GM21737 (cell line): ENCODE data around the gene ARRDC3.
"Not testable (repeated sequence)": the region's sequence is repeated elsewhere in the genome, so short reads cannot be mapped to it uniquely, and the experiment has no call there.

ENCODE experiments used
- ATAC-seq: cut with Tn5 transposase; IDR thresholded peaks from one replicate; pipeline ENCODE4 v1.9.1; 2021; ENCODE audit warnings: mild to moderate bottlenecking, moderate library complexity; ENCODE audit not compliant: unreplicated experiment

The ARRDC3 gene, protein sequence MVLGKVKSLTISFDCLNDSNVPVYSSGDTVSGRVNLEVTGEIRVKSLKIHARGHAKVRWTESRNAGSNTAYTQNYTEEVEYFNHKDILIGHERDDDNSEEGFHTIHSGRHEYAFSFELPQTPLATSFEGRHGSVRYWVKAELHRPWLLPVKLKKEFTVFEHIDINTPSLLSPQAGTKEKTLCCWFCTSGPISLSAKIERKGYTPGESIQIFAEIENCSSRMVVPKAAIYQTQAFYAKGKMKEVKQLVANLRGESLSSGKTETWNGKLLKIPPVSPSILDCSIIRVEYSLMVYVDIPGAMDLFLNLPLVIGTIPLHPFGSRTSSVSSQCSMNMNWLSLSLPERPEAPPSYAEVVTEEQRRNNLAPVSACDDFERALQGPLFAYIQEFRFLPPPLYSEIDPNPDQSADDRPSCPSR

DNA sequence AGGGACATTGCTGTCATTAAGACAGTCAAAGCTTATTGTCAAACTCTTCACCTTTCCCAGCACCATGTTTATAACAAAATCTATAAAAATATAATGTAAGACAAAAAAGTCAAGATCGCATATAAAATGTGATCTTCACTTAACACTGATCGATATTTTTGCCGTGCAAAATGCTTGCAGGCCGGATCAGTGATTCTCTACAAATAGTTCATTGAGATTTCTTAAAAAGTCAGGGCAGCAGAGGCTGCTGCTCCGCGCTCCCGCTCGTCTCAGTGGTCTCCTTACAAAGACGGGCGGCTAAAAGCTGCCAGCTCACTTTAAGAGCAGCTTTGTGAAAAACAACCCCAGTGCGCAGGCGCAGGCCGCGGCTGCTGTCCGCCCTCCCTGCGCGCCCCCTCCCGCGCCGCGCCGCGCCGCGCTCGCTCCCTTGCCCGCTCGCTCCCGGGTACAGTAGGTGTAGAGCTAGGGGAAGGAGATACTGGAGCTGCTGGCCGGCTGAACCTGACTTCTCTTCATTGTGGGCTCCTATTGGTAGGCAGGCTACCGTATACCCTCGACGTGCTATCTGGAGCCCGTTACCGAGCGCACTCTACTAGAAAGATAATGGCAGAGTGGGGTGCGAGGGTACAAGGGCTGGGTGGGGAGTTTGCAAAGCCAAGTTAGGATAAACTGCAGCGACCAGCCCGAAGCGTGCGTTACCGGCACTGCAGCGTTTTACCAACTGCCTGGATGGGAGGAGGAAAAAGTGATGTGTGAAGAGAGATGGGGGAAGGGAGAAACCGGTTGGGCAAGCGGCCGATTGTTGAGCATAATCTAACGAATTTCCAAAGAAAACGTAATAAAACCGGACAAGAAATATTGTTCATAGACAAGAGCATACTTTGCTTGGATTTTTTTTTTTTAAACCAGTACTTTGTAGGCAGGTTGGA, at the start of gene ARRDC3:
Gene ARRDC3, minus strand, starts transcription at position 291 of the 929 bp plus-strand sequence. Its CDS starts 225 bp downstream, at position 66.
- ATAC-seq = peak; percentile 45

DNA sequence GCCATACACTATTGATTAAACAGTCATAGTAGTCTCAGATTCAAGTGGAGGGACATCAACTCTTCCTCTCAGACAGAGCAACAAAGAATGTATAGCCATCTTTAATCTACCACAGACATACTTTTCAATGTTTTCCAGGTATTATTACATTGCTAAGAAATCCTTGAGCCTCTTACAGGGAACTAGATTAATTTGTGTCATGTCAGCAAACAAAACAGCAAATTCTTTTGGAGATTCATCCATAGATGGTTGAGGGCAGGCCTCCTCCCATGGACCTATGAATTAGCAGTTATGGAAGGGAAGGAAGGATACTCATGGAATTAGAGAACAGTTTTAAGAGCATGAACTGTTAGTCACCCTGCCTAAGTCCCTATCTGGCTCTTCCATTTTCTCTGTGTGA, 47.8 kb upstream of the ARRDC3 start:
- ATAC-seq = no peak

DNA sequence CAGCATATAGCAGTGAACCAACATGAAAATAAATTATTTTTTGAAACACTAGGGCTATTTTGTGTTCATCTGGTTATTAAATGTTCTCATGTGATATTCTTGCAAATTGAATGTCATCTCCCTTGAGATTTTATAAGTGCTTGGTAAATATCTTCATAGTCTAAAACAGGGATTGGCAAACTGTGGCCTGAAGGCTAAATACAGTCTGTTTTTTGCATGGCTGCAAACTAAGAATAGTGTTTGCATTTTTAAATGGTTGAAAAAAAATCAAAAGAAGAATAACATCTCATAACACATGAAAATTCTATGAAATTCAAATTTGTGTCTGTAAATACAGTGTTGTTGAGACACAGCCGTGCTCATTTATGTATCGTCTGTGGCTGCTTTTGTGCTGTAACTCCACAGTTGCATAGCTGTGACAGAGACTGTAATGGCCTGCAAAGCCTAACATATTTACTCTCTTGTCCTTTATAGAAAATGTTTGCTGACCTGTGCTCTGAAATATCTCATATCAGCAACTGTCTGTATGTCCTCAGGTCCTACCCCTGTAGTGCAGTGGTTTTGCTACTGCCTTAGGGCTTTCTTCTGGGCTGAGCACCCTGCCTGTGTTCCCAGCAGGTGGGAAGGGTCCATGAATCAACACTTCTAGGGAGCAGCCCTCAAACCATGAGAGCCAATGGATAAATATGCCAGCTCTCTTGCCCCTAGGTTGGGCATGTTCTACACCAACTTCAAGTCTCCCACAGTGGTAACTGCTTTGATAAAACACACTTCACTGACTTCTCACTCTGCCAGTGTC, 41.7 kb upstream of the ARRDC3 start:
- no peak for ATAC-seq

DNA sequence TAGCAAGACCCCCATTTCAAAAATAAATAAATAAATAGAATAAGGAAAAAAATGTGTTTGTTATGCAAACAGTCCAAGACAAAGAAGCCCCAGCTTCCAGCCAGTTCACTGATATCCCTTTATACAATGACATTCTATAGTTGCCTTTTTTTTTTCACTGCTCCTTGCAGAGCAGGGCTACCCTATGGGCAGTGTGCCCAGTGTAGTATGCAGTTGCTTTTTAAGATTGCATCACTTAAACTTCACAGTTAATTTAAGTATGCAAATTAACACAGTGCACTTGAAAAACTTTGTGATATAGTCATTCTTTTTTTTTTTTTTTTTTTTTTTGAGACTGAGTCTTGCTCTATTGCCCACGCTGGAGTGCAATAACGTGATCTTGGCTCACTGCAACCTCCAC, 40.8 kb upstream of the ARRDC3 start:
- no peak for ATAC-seq

DNA sequence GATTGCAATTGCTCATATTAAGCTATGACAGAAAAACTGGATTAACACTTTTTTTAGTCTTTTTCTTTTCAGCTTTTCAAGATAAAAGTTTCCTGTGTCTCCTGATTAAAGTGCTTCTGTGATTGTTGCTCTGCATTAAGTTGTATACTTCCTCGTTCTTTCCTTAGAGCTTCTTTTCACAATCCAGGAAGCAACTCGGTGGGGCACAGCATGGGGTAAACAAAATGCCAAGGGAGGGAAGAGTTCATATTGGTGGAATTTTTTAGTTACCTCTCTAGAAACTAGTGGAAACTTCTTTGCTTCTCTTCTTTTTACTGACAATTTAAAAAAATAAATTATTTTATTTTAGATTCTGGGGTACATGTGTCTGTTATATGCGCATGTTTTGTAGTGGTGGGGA, 37.8 kb upstream of the ARRDC3 start:
- no peak for ATAC-seq

DNA sequence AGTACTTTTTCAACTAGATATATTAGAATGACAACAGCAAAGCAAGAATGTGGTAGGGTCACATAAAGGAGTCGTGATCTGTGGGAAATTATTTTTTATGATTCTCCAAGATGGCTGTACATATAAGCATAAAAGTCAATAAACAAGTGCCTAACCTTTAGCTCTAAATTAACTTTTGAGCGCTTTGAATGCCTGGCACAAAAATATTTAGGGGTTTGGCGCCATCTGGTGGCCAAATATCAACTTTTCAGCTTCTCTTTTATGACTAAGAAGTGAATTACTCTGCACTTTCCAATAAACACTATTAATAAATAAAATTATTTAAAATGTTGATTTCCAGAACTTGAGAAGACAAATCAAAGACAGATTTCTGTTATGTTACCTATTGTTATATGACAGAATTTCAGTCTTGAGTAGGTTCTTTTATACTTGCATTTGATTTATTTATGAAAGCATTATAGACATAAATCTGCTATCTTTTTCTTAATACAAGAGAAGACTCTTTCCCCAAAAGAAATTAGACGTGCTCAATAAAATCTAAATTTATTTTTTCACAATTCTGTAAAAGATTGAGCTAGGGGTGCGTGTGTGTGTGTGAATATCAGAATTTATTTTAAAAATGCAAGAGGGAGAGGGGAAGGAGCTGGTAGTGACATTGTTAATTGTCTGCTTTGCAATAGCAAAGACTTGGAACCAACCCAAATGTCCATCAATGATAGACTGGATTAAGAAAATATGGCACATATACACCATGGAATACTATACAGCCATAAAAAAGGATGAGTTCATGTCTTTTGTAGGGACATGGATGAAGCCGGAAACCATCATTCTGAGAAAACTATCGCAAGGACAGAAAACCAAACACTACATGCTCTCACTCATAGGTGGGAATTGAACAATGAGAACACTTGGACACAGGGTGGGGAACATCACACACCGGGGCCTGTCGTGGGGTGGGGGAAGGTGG, 36.7 kb upstream of the ARRDC3 start:
- ATAC-seq = no peak

DNA sequence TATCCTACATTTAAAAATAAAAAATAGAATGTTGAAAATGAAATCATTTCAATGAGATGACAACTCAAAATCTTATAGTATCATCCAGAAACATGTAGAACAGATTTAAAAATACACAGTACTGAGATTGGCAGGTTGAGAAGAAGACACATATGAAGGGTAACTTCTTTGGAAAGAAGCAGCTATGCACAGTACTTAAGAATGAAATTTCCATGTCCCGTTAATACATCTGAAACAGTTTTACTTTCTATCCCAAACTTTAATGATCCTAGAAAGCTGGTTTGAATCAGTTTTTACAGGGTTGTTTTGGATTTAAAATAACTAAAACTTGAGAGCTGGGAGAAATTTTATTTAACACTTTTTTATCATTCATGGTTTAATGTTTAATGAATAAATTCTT, 36.0 kb upstream of the ARRDC3 start:
- ATAC-seq = no peak

DNA sequence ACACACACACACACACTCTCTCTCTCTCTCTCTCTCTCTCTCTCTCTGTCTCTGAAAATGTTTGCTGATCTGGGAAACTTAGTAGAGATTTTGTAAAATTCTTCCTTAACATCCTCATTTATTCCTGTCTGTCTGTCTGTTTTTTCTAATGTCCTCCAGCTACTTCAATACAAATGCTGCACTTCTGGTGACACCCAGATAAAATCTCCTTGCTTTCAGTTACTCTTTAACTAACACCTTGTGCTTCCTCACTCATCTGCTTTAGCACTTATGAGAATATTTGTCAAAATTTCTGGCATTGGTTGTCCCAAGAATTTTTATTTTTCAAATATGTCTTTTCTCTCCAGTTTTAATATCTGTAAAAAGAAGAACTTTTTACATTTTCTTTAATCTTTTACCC, 35.0 kb upstream of the ARRDC3 start:
- ATAC-seq = no peak

DNA sequence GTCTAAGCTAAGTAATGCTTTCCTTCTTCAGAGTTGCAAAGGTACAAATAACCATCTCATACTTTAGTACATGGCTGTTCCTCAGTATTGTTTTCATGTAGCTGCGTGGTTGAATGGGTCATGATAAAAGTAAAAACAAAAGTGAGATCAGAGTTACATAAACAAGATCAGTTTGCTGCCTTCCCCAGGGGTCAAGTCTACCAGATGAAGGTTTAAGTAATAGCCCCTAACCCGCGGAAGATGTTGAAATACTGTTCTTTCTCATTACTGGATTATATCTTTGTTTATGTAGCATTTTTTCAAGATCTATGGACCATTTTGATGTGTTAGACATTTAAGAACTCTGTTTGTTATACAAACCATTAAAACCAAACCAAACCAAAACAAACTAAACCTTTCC, 34.1 kb upstream of the ARRDC3 start:
- ATAC-seq = no peak

DNA sequence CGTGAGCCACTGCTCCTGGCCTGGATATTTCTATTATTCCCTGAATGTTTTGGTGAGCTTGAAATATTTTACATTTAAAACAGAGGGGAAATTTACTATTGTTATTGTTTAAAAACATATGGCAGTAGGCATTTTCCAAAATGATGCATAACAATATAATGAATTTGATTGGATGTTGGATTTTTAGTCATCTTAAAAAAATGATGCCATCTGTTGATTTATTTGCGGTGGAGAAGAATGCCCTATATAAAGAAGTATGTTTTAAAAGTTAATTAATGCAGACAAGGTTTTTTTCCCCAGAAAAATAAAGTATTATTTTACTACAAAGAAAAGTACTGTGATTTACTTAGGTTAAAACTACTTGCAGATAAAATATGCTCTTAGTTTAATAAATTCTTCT, 33.4 kb upstream of the ARRDC3 start:
- no peak for ATAC-seq

DNA sequence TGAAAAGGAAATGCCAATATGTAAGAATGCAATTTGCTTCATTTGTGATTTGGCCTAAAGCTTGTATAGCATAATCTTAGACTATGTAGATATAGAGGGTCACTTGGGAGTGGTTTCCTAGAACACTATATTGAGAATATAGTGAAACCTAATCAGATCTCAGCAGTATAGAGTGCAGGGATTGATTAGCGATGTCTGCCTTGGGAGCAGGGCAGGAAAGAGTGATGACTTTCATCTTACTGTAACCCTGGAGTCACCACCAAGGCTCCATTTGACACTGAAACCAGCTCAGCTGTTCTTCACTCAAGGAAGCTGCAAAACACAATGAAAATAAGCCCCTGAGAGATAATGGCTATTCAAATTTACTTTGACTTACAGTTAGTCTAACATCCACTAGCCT, 26.2 kb upstream of the ARRDC3 start:
- no peak for ATAC-seq

DNA sequence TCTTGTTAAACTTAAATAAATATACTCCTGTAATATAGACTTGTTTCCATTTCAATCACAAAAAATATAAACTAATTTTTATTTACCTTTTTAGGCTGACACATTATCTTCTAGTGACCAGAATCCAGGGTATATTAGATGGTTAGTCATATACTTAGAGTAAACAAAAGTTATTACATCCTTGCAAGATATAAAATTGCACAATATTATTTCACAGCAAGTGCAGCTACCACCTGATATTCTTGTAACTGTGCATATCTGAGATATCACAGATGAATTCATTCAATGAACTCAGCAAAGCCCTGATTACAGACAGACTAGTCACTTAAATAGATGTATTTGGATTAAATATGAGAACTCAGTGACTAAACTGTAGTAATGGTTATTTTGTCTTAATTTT, 25.6 kb upstream of the ARRDC3 start:
- no peak for ATAC-seq

DNA sequence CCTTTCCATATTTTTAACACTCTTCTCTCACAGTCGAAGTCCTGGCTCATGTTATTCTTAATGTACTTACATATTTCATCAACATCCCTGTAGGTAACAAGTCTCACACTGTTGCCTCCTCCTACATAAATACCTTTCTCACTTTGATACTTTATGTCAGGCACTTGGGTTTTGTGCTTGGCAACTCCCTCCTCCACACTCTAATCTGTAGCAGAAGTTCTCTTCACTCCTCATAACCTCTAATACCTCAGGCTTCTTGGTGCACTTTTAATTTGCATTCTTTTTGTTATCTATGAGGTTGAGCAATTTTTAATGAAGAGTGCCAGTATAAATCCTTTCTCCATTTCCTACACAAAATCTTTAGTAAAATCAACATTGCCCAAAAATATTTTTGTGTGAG, 24.1 kb upstream of the ARRDC3 start:
- no peak for ATAC-seq

DNA sequence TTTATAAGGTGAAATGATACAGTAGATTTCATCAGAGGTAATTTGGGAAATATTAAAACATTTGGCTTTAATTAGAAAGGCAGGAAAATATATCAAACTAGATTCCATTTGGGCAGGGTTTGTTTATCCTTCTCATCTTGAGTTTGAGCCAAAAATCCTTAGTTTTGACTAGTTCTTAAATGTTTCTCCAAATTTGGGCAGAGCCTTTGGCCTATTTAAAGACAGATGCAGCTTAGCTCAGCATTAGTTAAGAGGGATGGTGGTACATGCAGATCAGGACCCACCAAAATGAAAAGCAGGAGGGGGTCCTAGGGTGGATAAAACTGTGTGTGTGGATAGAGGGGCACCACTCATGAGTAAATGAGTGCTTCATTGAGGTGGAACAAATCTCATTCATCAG, 20.3 kb upstream of the ARRDC3 start:
- no peak for ATAC-seq

DNA sequence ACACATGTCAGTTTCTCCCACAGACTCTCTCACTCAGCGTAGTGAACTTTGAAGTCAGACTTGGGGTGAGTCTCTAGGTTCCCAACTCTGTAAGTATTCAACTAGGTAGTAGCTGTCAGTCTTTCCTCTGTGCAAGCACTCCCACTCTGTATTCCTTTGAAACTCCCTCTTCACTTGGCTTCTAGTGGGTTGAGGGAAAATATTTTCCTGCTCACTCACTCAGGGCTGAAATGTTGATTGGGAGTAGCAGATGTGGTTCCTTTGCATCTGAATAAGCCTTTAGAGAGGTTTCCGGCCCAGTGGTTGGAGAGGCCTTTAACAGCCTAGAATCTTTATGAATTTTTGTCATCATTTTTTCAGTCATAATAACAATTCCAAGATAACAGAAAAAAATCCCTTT, 18.1 kb upstream of the ARRDC3 start:
- ATAC-seq = no peak

DNA sequence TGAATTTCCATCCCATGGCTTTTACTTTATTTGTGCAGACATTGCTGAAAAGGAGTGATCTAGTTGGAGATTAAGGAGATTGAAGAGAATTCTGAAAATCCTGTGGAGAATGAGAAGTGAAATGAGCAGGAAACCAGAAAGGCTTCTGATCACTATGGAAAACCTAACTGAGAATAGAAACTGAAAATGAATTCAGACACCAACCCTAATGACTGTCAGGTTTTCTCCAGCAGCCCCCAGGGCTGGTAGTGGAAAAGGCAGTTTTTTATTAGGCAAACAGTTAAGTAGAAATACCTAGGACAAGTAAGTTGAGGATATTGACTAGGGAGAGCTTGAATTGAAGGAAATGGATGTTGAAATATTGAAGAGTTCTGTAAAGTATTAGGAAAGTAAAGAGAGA, 14.7 kb upstream of the ARRDC3 start:
- ATAC-seq = no peak

DNA sequence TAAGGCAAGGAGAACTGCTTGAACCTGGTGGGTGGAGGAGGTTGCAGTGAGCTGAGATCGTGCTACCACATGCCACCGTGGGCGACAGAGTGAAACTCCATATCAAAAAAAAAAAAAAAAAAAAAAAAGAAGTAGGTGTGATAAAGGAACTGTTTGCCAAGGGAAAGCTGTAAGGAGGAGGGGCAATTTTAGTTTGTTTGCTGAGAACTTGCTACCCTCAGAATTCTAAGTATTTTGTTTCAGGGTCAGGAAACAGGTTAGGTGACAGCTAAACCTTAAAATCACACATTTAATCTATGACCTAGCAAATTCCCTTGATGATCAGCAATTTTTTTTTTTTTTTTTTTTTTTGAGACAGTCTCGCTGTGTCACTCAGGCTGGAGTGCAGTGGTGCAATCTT, 7.2 kb upstream of the ARRDC3 start:
- no peak for ATAC-seq

DNA sequence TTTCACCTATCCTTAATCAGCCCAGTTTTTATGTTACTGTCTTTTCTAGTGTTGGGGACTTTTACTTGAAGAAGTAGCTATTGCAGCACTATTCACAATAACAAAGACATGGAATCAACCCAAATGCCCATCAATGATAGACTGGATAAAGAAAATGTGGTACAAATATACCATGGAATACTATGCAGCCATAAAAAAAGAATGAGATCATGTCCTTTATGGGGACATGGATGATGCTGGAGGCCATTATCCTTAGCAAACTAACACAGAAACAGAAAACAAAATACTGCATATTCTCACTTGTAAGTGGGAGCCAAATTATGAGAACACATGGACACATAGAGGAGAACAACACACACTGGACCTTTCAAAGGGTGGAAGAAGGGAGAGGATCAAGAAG, 6.4 kb upstream of the ARRDC3 start:
- not testable (repeated sequence) for ATAC-seq

DNA sequence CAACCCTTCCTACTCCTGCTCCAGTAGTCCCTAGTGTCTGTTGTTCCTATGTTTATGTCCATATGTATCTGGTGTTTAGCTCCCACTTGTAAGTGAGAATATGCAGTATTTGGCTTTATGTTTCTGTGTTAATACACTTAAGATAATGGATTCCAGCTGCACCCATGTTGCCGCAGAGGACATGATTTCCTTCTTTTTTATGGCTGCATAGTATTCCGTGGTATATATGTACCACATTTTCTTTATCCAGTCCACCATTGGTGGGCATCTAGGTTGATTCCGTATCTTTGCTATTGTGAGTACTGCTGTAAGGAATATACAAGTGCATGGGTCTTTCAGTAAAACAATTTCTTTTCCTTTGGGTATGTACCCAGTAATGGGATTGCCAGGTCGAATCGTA, 5.2 kb upstream of the ARRDC3 start:
- ATAC-seq = no peak

DNA sequence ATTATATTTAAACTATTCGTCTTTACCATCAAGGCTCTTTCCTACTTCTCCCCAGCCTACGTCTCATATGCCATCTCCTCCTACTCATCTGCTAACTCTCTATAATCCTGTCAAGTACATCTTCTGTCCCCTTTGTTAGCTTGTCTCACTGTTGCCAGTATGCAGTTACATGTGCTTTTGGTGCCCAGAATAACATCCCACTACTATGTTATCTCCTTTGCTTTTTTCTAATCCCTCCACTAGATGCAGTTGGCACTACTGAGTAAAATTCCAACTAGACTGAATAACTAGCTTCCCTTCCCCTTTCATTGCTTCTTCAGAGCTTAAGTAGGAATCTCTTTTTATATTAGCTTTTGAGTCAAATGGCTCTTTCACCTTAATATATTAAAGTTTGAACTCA, 3.0 kb upstream of the ARRDC3 start:
- ATAC-seq = no peak
